A172 (cell line): ENCODE measurements around the gene ZCWPW2. TPM values are rescaled to one million over a fixed set of nuclear protein-coding genes. Genes with fewer than 3 reads are reported as not detected.

Source experiments
- DNase-seq: peaks from one replicate; pipeline ENCODE4 v3.0.0-alpha.2; 2015; ENCODE audit warnings: low spot score
- total RNA-seq: library from RNA; depleted of rRNA; stranded (reverse); fragments of >200 nt; shearing (Covaris generic); gene quantifications from 2 replicates; pipeline ENCODE4 v1.2.3, GENCODE V29; 2014; rRNA removed

Gene ZCWPW2
- total RNA-seq, 1 experiment from 2014 or later: not detected

DNA sequence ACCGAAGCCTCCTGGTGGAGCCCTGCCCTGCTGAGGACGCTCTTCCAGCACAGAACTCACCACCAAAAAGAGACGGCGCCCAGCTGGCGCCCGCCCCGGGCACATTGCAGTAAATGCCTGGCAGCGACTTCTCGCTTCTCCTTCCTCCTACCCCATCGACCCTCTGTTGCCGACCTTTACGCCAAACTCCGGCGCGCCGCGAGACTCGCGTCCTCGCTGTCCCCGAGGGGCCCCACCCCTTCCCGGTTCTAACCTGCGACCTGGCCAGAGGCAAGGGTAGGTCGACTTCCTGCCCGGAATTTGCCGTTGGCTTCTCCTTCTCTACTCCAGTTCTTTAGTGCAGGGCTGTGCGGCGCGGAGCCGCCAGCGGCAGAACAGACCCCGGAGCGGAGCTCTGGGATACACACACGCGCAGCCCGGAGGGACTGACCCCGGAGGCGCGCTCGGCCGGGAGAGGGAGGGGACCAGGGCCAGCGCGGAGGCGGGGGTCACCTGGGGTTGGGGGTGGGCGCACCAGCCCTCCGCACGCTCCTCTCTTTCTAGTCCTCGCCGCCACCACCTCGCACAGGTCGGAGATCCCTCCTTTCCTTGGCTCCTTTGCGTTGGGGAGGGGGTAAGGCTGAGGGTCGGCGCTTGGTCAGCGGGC is 226.7 kb downstream of the ZCWPW2 start:
- DNase-seq: no peak

Other genes with a start within 250 kb of the ZCWPW2 start
- 18.1 and 28.0 TPM in 2 replicates for gene CMC1, start 107.1 kb upstream of the ZCWPW2 start, total RNA-seq
- 51.7 and 61.2 TPM in 2 replicates for gene AZI2, start 103 bp downstream of the ZCWPW2 start, total RNA-seq